Measurements from ENCODE around the gene APOBEC3B.
"Not testable (repeated sequence)": the region's sequence is repeated elsewhere in the genome, so short reads cannot be mapped to it uniquely, and the experiment has no call there.

APOBEC3B gene

GRCh38 chr22:39021552-39022250 is 39.6 kb downstream of the APOBEC3B start:
- Histone ChIP-seq H3K36me3 (ENCODE audit: control insufficient read depth, insufficient read depth, low read length) (peaks cover 9% of the 10 kb centered on the region), H3K27ac (ENCODE audit: low read depth, low read length) (no peak overlapping the region), H3K9me3 (ENCODE audit: control insufficient read depth, insufficient read depth, low read length) (no peaks in the 10 kb centered on the region), H3K9ac (ENCODE audit: low read depth, low read length) (no peak overlapping the region), H3K27me3 (ENCODE audit: control insufficient read depth, insufficient read depth, low read length) (no peaks in the 10 kb centered on the region), H3K4me3 (ENCODE audit: low read depth, low read length) (no peak overlapping the region), H3K4me1 (ENCODE audit: control insufficient read depth, insufficient read depth, low read length) (peaks cover 27% of the 10 kb centered on the region)

- 0 out of 2 replicates have a peak, but pooled peaks cover 12% of the 10 kb centered on the region for H3K4me1 ChIP-seq (ENCODE audit: control insufficient read depth, insufficient read depth, low read length)
- no peak overlapping the region for H3K4me3 ChIP-seq (ENCODE audit: low read depth, low read length)
- no peak overlapping the region for H3K27ac ChIP-seq (ENCODE audit: low read depth, low read length)
- H3K9me3 ChIP-seq (ENCODE audit: control insufficient read depth, insufficient read depth, low read length): no peaks in the 10 kb centered on the region
- H3K27me3 ChIP-seq (ENCODE audit: control insufficient read depth, insufficient read depth, low read length): no peaks in the 10 kb centered on the region
- no peak overlapping the region for H3K9ac ChIP-seq (ENCODE audit: low read depth, low read length)
- H3K36me3 ChIP-seq (ENCODE audit: control insufficient read depth, insufficient read depth, low read length): peaks cover 9% of the 10 kb centered on the region
Measured at GRCh38 chr22:39024519-39025308, 42.6 kb downstream of the APOBEC3B start.

- Histone ChIP-seq H3K9ac (ENCODE audit: low read depth, low read length) (no peak overlapping the region), H3K36me3 (ENCODE audit: control insufficient read depth, insufficient read depth, low read length) (peaks cover 9% of the 10 kb centered on the region), H3K4me3 (ENCODE audit: low read depth, low read length) (no peak overlapping the region), H3K27ac (ENCODE audit: low read depth, low read length) (no peak overlapping the region), H3K4me1 (ENCODE audit: control insufficient read depth, insufficient read depth, low read length) (peaks cover 13% of the 10 kb centered on the region), H3K27me3 (ENCODE audit: control insufficient read depth, insufficient read depth, low read length) (no peaks in the 10 kb centered on the region), H3K9me3 (ENCODE audit: control insufficient read depth, insufficient read depth, low read length) (no peaks in the 10 kb centered on the region)
Measured at GRCh38 chr22:39026509-39027150, 44.5 kb downstream of the APOBEC3B start.

- Histone ChIP-seq H3K4me1 (ENCODE audit: control insufficient read depth, insufficient read depth, low read length) (peaks cover 11% of the 10 kb centered on the region), H3K27ac (ENCODE audit: low read depth, low read length) (no peak overlapping the region), H3K9me3 (ENCODE audit: control insufficient read depth, insufficient read depth, low read length) (no peaks in the 10 kb centered on the region), H3K36me3 (ENCODE audit: control insufficient read depth, insufficient read depth, low read length) (peaks cover 9% of the 10 kb centered on the region), H3K4me3 (ENCODE audit: low read depth, low read length) (no peak overlapping the region), H3K27me3 (ENCODE audit: control insufficient read depth, insufficient read depth, low read length) (no peaks in the 10 kb centered on the region), H3K9ac (ENCODE audit: low read depth, low read length) (no peak overlapping the region)
Measured at GRCh38 chr22:39027717-39028116, 45.6 kb downstream of the APOBEC3B start.

- H3K36me3 ChIP-seq (ENCODE audit: control insufficient read depth, insufficient read depth, low read length): peaks cover 9% of the 10 kb centered on the region
- no peak overlapping the region for H3K4me3 ChIP-seq (ENCODE audit: low read depth, low read length)
- peaks cover 11% of the 10 kb centered on the region for H3K4me1 ChIP-seq (ENCODE audit: control insufficient read depth, insufficient read depth, low read length)
- no peak overlapping the region for H3K9ac ChIP-seq (ENCODE audit: low read depth, low read length)
- no peaks in the 10 kb centered on the region for H3K27me3 ChIP-seq (ENCODE audit: control insufficient read depth, insufficient read depth, low read length)
- no peaks in the 10 kb centered on the region for H3K9me3 ChIP-seq (ENCODE audit: control insufficient read depth, insufficient read depth, low read length)
- no peak overlapping the region for H3K27ac ChIP-seq (ENCODE audit: low read depth, low read length)
Measured at GRCh38 chr22:39028281-39028680, 46.1 kb downstream of the APOBEC3B start.

- Histone ChIP-seq H3K9ac (ENCODE audit: low read depth, low read length) (no peak overlapping the region), H3K27ac (ENCODE audit: low read depth, low read length) (no peak overlapping the region), H3K27me3 (ENCODE audit: control insufficient read depth, insufficient read depth, low read length) (no peaks in the 10 kb centered on the region), H3K4me1 (ENCODE audit: control insufficient read depth, insufficient read depth, low read length) (peaks cover 11% of the 10 kb centered on the region), H3K4me3 (ENCODE audit: low read depth, low read length) (no peak overlapping the region), H3K9me3 (ENCODE audit: control insufficient read depth, insufficient read depth, low read length) (no peaks in the 10 kb centered on the region), H3K36me3 (ENCODE audit: control insufficient read depth, insufficient read depth, low read length) (peaks cover 3% of the 10 kb centered on the region; the same call in 1 of the 2 replicates)
Measured at GRCh38 chr22:39029227-39029626, 47.1 kb downstream of the APOBEC3B start.

- H3K9ac ChIP-seq (ENCODE audit: low read depth, low read length): no peak overlapping the region
- peaks cover 11% of the 10 kb centered on the region for H3K4me1 ChIP-seq (ENCODE audit: control insufficient read depth, insufficient read depth, low read length)
- no peak overlapping the region for H3K4me3 ChIP-seq (ENCODE audit: low read depth, low read length)
- no peak overlapping the region for H3K27ac ChIP-seq (ENCODE audit: low read depth, low read length)
- no peaks in the 10 kb centered on the region for H3K9me3 ChIP-seq (ENCODE audit: control insufficient read depth, insufficient read depth, low read length)
- H3K36me3 ChIP-seq (ENCODE audit: control insufficient read depth, insufficient read depth, low read length): no peaks in the 10 kb centered on the region
- H3K27me3 ChIP-seq (ENCODE audit: control insufficient read depth, insufficient read depth, low read length): no peaks in the 10 kb centered on the region
Measured at GRCh38 chr22:39030705-39031104, 48.6 kb downstream of the APOBEC3B start.

- H3K4me1 ChIP-seq (ENCODE audit: control insufficient read depth, insufficient read depth, low read length): peaks cover 13% of the 10 kb centered on the region
- H3K27ac ChIP-seq (ENCODE audit: low read depth, low read length): peak overlapping the region; percentile 26
- not testable (repeated sequence) for H3K9me3 ChIP-seq (ENCODE audit: control insufficient read depth, insufficient read depth, low read length); H3K9ac ChIP-seq (ENCODE audit: low read depth, low read length); H3K36me3 ChIP-seq (ENCODE audit: control insufficient read depth, insufficient read depth, low read length); H3K27me3 ChIP-seq (ENCODE audit: control insufficient read depth, insufficient read depth, low read length)
- peak overlapping the region; percentile 39; the same call in 1 of the 2 replicates for H3K4me3 ChIP-seq (ENCODE audit: low read depth, low read length)
Measured at GRCh38 chr22:39031434-39032295, 49.5 kb downstream of the APOBEC3B start.

- not testable (repeated sequence) for H3K27me3 ChIP-seq (ENCODE audit: control insufficient read depth, insufficient read depth, low read length); H3K9me3 ChIP-seq (ENCODE audit: control insufficient read depth, insufficient read depth, low read length)
Measured at GRCh38 chr22:39037071-39037470, 54.9 kb downstream of the APOBEC3B start.

GRCh38 chr22:39039306-39040126 is 57.4 kb downstream of the APOBEC3B start:
- no peak overlapping the region for H3K9ac ChIP-seq (ENCODE audit: low read depth, low read length)
- H3K27me3 ChIP-seq (ENCODE audit: control insufficient read depth, insufficient read depth, low read length): no peaks in the 10 kb centered on the region
- peaks cover 16% of the 10 kb centered on the region for H3K4me1 ChIP-seq (ENCODE audit: control insufficient read depth, insufficient read depth, low read length)
- no peaks in the 10 kb centered on the region for H3K9me3 ChIP-seq (ENCODE audit: control insufficient read depth, insufficient read depth, low read length)
- H3K27ac ChIP-seq (ENCODE audit: low read depth, low read length): peak overlapping the region; percentile 54
- peak overlapping the region; percentile 48; the same call in 1 of the 2 replicates for H3K4me3 ChIP-seq (ENCODE audit: low read depth, low read length)
- 0 out of 2 replicates have a peak, but pooled peaks cover 3% of the 10 kb centered on the region for H3K36me3 ChIP-seq (ENCODE audit: control insufficient read depth, insufficient read depth, low read length)

More at GRCh38 chr22:39037071-39037470, 54.9 kb downstream of the APOBEC3B start:
- not testable (repeated sequence) for H3K9ac ChIP-seq (ENCODE audit: low read depth, low read length); H3K36me3 ChIP-seq (ENCODE audit: control insufficient read depth, insufficient read depth, low read length); H3K4me3 ChIP-seq (ENCODE audit: low read depth, low read length)
- Histone ChIP-seq H3K27ac (ENCODE audit: low read depth, low read length) (peak overlapping the region; percentile 33), H3K4me1 (ENCODE audit: control insufficient read depth, insufficient read depth, low read length) (peaks cover 18% of the 10 kb centered on the region)
